HT1080 (cell line): ENCODE data around the gene RBM19. TPM values are rescaled to one million over a fixed set of nuclear protein-coding genes. Genes with fewer than 3 reads are reported as not detected.

Experiments
- DNase-seq: peaks from one replicate; pipeline ENCODE4 v3.0.0-alpha.2; 2015; ENCODE audit warnings: low read depth
- total RNA-seq: library from RNA; depleted of rRNA; stranded (reverse); fragments of >200 nt; shearing (Covaris generic); gene quantifications from 2 replicates; pipeline ENCODE4 v1.2.3, GENCODE V29; 2014

The RBM19 gene
- total RNA-seq, 1 experiment from 2014 or later: 36.6 TPM

- no peak for DNase-seq
Measured at GRCh38 chr12:113959096-113959495, 7.0 kb downstream of the RBM19 start.

- no peak for DNase-seq
Measured at GRCh38 chr12:113958108-113958507, 8.0 kb downstream of the RBM19 start.

GRCh38 chr12:113957627-113958026, 8.5 kb downstream of the RBM19 start:
- no peak for DNase-seq

- peak; percentile 34 for DNase-seq
Measured at GRCh38 chr12:113955109-113955970, 10.8 kb downstream of the RBM19 start.

- DNase-seq: no peak
Measured at GRCh38 chr12:113954547-113954946, 11.6 kb downstream of the RBM19 start.

GRCh38 chr12:113950873-113951272, 15.3 kb downstream of the RBM19 start:
- no peak for DNase-seq

GRCh38 chr12:113949321-113950305, 16.5 kb downstream of the RBM19 start:
- DNase-seq: no peak

- DNase-seq: no peak
Measured at GRCh38 chr12:113948151-113948914, 17.8 kb downstream of the RBM19 start.

- no peak for DNase-seq
Measured at GRCh38 chr12:113946175-113946574, 19.9 kb downstream of the RBM19 start.

GRCh38 chr12:113945174-113946173, 20.7 kb downstream of the RBM19 start:
- no peak for DNase-seq

- DNase-seq: no peak
Measured at GRCh38 chr12:113942209-113942608, 23.9 kb downstream of the RBM19 start.

- DNase-seq: no peak
Measured at GRCh38 chr12:113941208-113941486, 25.0 kb downstream of the RBM19 start.

- no peak for DNase-seq
Measured at GRCh38 chr12:113940357-113941207, 25.5 kb downstream of the RBM19 start.

- no peak for DNase-seq
Measured at GRCh38 chr12:113939867-113940266, 26.3 kb downstream of the RBM19 start.

- DNase-seq: no peak
Measured at GRCh38 chr12:113938471-113938870, 27.7 kb downstream of the RBM19 start.

- no peak for DNase-seq
Measured at GRCh38 chr12:113936460-113936859, 29.7 kb downstream of the RBM19 start.

GRCh38 chr12:113935459-113935858, 30.7 kb downstream of the RBM19 start:
- DNase-seq: no peak

- DNase-seq: no peak
Measured at GRCh38 chr12:113934946-113935345, 31.2 kb downstream of the RBM19 start.

GRCh38 chr12:113934060-113934814, 31.9 kb downstream of the RBM19 start:
- no peak for DNase-seq
